ENCODE results near the gene OR10Z1. TPM values are rescaled to one million over a fixed set of nuclear protein-coding genes. Genes with fewer than 3 reads are reported as not detected.

The OR10Z1 gene
- total RNA-seq, 2 donors from 2014 or later = not detected

DNA sequence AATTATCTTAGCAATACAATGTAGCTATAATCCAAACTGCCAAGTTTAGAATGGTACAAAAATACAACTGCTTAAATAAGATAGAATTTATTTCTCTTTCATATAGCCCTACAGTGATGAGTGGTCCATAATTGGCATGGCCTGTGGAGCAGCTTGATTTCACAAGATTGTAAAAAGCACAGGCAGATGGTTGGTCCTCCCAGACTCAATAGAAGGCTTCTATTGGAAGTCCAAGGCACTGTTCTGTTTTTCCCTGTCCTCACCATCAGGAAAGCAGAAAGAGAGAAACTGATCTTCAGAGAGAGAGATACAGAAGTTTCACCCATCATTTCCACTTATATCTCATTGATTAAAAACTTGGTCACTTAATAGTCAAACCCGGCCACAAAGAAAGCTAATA lies 32.8 kb upstream of the OR10Z1 start:
- Histone ChIP-seq H3K4me1 (ENCODE audit: control insufficient read depth in 1 of 2, low read depth in 2 of 2) (no peaks in the 10 kb centered on the region), H3K36me3 (no peaks in the 10 kb centered on the region), H3K4me3 (no peak overlapping the region), H3K27me3 (replicated peaks; ENCODE audit: insufficient read depth) (no peaks in the 10 kb centered on the region), H3K9me3 (no peaks in the 10 kb centered on the region), H3K27ac (no peak overlapping the region)
- TF ChIP-seq, protein P1, sequence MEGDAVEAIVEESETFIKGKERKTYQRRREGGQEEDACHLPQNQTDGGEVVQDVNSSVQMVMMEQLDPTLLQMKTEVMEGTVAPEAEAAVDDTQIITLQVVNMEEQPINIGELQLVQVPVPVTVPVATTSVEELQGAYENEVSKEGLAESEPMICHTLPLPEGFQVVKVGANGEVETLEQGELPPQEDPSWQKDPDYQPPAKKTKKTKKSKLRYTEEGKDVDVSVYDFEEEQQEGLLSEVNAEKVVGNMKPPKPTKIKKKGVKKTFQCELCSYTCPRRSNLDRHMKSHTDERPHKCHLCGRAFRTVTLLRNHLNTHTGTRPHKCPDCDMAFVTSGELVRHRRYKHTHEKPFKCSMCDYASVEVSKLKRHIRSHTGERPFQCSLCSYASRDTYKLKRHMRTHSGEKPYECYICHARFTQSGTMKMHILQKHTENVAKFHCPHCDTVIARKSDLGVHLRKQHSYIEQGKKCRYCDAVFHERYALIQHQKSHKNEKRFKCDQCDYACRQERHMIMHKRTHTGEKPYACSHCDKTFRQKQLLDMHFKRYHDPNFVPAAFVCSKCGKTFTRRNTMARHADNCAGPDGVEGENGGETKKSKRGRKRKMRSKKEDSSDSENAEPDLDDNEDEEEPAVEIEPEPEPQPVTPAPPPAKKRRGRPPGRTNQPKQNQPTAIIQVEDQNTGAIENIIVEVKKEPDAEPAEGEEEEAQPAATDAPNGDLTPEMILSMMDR (IDR thresholded peaks at IDR 0.05) = no peak
- ATAC-seq (ENCODE audit: insufficient number of reproducible peaks, low FRiP score, low read depth) (no peak), DNase-seq (ENCODE audit: low spot score) (no peak)

DNA sequence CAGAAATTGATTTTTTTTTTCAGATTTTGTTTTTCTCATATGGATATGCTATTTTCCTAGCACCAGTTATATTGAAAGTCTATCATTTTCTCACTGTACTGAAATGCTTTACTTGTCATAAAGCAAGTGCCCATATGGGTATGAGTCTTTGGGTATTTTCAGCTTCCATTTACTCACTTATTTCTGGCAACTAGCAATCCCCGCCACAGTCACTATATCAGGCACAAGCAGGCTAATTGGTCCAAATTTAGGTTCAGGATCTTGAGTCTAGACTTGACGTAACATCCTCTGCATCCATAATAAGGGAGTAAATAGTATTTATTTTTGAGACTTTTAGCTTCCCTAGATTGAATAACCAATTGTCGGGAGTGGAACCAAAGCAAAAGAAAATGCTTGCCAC lies 27.5 kb upstream of the OR10Z1 start:
- no peak for ATAC-seq (ENCODE audit: insufficient number of reproducible peaks, low FRiP score, low read depth)
- TF ChIP-seq, protein P1 (IDR thresholded peaks at IDR 0.05) = no peak
- no peak for DNase-seq (ENCODE audit: low spot score)

DNA sequence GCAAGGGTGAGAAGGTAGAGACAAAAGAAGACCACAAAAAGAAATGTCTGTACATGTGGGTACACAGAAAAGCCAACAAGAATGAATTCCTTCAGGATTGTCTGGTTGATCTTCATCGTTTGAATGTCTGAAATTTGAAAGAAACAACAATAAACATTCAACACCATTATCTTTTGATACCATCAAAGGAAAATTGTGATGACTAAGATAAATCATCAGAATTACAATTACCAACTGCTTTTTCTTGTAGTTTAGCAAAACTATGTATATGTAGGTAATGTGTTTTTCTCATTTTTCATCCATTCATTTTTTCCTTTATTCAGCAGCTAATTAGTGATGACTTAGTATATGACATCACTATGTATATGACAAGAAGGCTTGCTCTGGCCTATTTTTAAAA lies 25.3 kb upstream of the OR10Z1 start, which contains the start of gene OR10X1:
OR10X1 (minus strand) TSS at position 167 of the 400 bp plus-strand sequence; CDS start at position 167, 0 bp downstream.
- Histone ChIP-seq H3K4me3 (no peak within 1 kb of the TSS), H3K36me3 (no peaks in the 10 kb centered on the region), H3K9me3 (no peaks in the 10 kb centered on the region), H3K27ac (no peak within 1 kb of the TSS), H3K4me1 (ENCODE audit: control insufficient read depth in 1 of 2, low read depth in 2 of 2) (no peaks in the 10 kb centered on the region), H3K27me3 (replicated peaks; ENCODE audit: insufficient read depth) (no peaks in the 10 kb centered on the region)
- ATAC-seq (ENCODE audit: insufficient number of reproducible peaks, low FRiP score, low read depth) (no peak), DNase-seq (ENCODE audit: low spot score) (no peak)
- TF ChIP-seq, protein P1 (IDR thresholded peaks at IDR 0.05) = no peak

More for the DNA sequence above, 27.5 kb upstream of the OR10Z1 start:
- Histone ChIP-seq H3K4me1 (ENCODE audit: control insufficient read depth in 1 of 2, low read depth in 2 of 2) (no peaks in the 10 kb centered on the region), H3K27ac (no peak overlapping the region), H3K9me3 (no peaks in the 10 kb centered on the region), H3K4me3 (no peak overlapping the region), H3K27me3 (replicated peaks; ENCODE audit: insufficient read depth) (no peaks in the 10 kb centered on the region), H3K36me3 (no peaks in the 10 kb centered on the region)

- TF ChIP-seq, protein P1 (IDR thresholded peaks at IDR 0.05) = no peak
- H3K4me3 ChIP-seq = no peak overlapping the region
- no peaks in the 10 kb centered on the region for H3K4me1 ChIP-seq (ENCODE audit: control insufficient read depth in 1 of 2, low read depth in 2 of 2)
- no peak for DNase-seq (ENCODE audit: low spot score)
- no peak for ATAC-seq (ENCODE audit: insufficient number of reproducible peaks, low FRiP score, low read depth)
- no peaks in the 10 kb centered on the region for H3K36me3 ChIP-seq
- H3K27ac ChIP-seq = no peak overlapping the region
- no peaks in the 10 kb centered on the region for H3K9me3 ChIP-seq
- H3K27me3 ChIP-seq (replicated peaks; ENCODE audit: insufficient read depth) = no peaks in the 10 kb centered on the region
These were observed 21.1 kb upstream of the OR10Z1 start for GRCh38 chr1:158583962-158584361.

GRCh38 chr1:158586942-158587341 lies 18.1 kb upstream of the OR10Z1 start:
- DNase-seq (ENCODE audit: low spot score) (no peak), ATAC-seq (ENCODE audit: insufficient number of reproducible peaks, low FRiP score, low read depth) (no peak)
- Histone ChIP-seq H3K27ac (no peak overlapping the region), H3K4me1 (ENCODE audit: control insufficient read depth in 1 of 2, low read depth in 2 of 2) (no peaks in the 10 kb centered on the region), H3K4me3 (no peak overlapping the region), H3K36me3 (no peaks in the 10 kb centered on the region), H3K9me3 (no peaks in the 10 kb centered on the region), H3K27me3 (replicated peaks; ENCODE audit: insufficient read depth) (no peaks in the 10 kb centered on the region)
- TF ChIP-seq, protein P1 (IDR thresholded peaks at IDR 0.05) = no peak

Data from thoracic aorta (tissue), 2 donors.